ENCODE data around the gene AKT3. TPM values are rescaled to one million over a fixed set of nuclear protein-coding genes. Genes with fewer than 3 reads are reported as not detected.

AKT3 gene
- total and polyA plus RNA-seq, 2 experiments from 2014 or later: 3.5 to 23.4 TPM

- H3K36me3 ChIP-seq: no peaks in the 10 kb centered on the region
- TF ChIP-seq CTCF (IDR thresholded peaks at IDR 0.05; ENCODE audit: low read depth, low read length): no peak
These were observed 306.5 kb downstream of the AKT3 start for GRCh38 chr1:243543501-243543900.

DNA sequence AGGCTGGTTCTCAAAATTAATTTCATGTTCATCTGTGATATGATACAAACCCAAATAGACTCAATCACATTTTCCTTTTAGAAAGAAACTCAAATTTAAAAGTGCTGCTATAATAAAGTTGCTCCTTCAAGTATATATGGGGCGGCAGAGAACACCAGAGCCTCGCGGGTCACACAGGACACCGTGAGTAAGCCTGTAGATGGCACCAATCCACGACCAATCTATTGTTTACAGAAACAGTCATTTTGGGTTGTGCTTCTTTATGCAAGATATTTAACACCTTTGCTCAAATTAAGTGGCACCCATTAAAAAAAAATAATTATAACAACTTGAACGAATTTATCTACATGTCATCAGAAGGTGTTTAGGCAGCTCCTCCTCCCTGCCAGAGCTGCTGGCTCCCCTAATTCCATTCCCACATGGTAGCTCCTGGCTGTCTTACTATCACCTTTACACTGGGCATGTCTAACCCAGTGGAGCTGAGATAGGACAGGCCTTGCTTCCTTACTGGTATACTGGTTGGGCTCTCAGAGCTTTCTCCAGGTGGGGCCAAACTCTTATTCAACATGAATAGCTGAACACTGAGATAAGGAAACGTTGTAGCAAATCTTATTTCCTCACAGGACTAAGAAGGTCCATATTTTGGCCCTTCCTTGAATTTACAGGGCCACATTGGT is 307.2 kb downstream of the AKT3 start:
- H3K9me3 ChIP-seq (ENCODE audit: low read depth): no peaks in the 10 kb centered on the region
- no peak overlapping the region for H3K27ac ChIP-seq
- no peaks in the 10 kb centered on the region for H3K4me1 ChIP-seq (ENCODE audit: low read depth)
- TF ChIP-seq CTCF (IDR thresholded peaks at IDR 0.05; ENCODE audit: low read depth, low read length): no peak
- H3K4me3 ChIP-seq: no peak overlapping the region
- H3K36me3 ChIP-seq: no peaks in the 10 kb centered on the region
- H3K27me3 ChIP-seq: no peaks in the 10 kb centered on the region
- no peak for DNase-seq (ENCODE audit: low read depth in 1 of 2, low spot score in 1 of 2)

More at GRCh38 chr1:243543501-243543900, 306.5 kb downstream of the AKT3 start:
- Histone ChIP-seq H3K9me3 (ENCODE audit: low read depth) (no peaks in the 10 kb centered on the region), H3K4me1 (ENCODE audit: low read depth) (no peaks in the 10 kb centered on the region), H3K27me3 (no peaks in the 10 kb centered on the region), H3K27ac (no peak overlapping the region), H3K4me3 (no peak overlapping the region)
- DNase-seq (ENCODE audit: low read depth in 1 of 2, low spot score in 1 of 2): no peak

GRCh38 chr1:243539636-243540035 is 310.4 kb downstream of the AKT3 start:
- no peak for DNase-seq (ENCODE audit: low read depth in 1 of 2, low spot score in 1 of 2)

GRCh38 chr1:243535014-243535413 is 315.0 kb downstream of the AKT3 start:
- no peaks in the 10 kb centered on the region for H3K4me1 ChIP-seq (ENCODE audit: low read depth)
- H3K27me3 ChIP-seq: no peaks in the 10 kb centered on the region
- H3K27ac ChIP-seq: no peak overlapping the region
- no peaks in the 10 kb centered on the region for H3K36me3 ChIP-seq
- DNase-seq (ENCODE audit: low read depth in 1 of 2, low spot score in 1 of 2): no peak
- no peaks in the 10 kb centered on the region for H3K9me3 ChIP-seq (ENCODE audit: low read depth)
- H3K4me3 ChIP-seq: no peak overlapping the region
- no peak for TF ChIP-seq CTCF (IDR thresholded peaks at IDR 0.05; ENCODE audit: low read depth, low read length)

More at GRCh38 chr1:243539636-243540035, 310.4 kb downstream of the AKT3 start:
- Histone ChIP-seq H3K9me3 (ENCODE audit: low read depth) (no peaks in the 10 kb centered on the region), H3K4me3 (no peak overlapping the region), H3K36me3 (no peaks in the 10 kb centered on the region), H3K27ac (no peak overlapping the region), H3K27me3 (no peaks in the 10 kb centered on the region), H3K4me1 (ENCODE audit: low read depth) (no peaks in the 10 kb centered on the region)
- no peak for TF ChIP-seq CTCF (IDR thresholded peaks at IDR 0.05; ENCODE audit: low read depth, low read length)

- TF ChIP-seq CTCF (IDR thresholded peaks at IDR 0.05; ENCODE audit: low read depth, low read length): no peak
- Histone ChIP-seq H3K27ac (no peak overlapping the region), H3K9me3 (ENCODE audit: low read depth) (no peaks in the 10 kb centered on the region), H3K36me3 (no peaks in the 10 kb centered on the region), H3K4me1 (ENCODE audit: low read depth) (no peaks in the 10 kb centered on the region), H3K4me3 (no peak overlapping the region), H3K27me3 (no peaks in the 10 kb centered on the region)
- no peak for DNase-seq (ENCODE audit: low read depth in 1 of 2, low spot score in 1 of 2)
These were observed 320.5 kb downstream of the AKT3 start for GRCh38 chr1:243529512-243529911.

Measured in cardiac muscle cell (in vitro differentiated cells and primary cell).